MG63 (cell line): Measurements from ENCODE around the gene ADIPOR1. TPM values are rescaled to one million over a fixed set of nuclear protein-coding genes. Genes with fewer than 3 reads are reported as not detected.

ENCODE experiments used
- DNase-seq: peaks from one replicate; pipeline ENCODE4 v3.0.0-alpha.2; 2020
- H3K27me3 ChIP-seq: fragments of 250-450 bp; sonication (Bioruptor Pico); 2 replicates; pipeline ENCODE4 v1.5.1; 2020; ENCODE audit warnings: mild to moderate bottlenecking, moderate library complexity
- H3K36me3 ChIP-seq: fragments of 250-450 bp; sonication (Bioruptor Pico); 2 replicates; pipeline ENCODE4 v1.5.1; 2020; ENCODE audit warnings: mild to moderate bottlenecking, moderate library complexity
- H3K4me3 ChIP-seq: fragments of 250-450 bp; sonication (Bioruptor Pico); 2 replicates; pipeline ENCODE4 v1.5.1; 2020; ENCODE audit warnings: mild to moderate bottlenecking, moderate library complexity
- H3K9me3 ChIP-seq: fragments of 250-450 bp; sonication (Bioruptor Pico); 2 replicates; pipeline ENCODE4 v1.5.1; 2020; ENCODE audit warnings: mild to moderate bottlenecking, moderate library complexity
- total RNA-seq: library from RNA; depleted of rRNA; stranded (reverse); fragments of >200 nt; shearing (Covaris generic); gene quantifications from 2 replicates; pipeline ENCODE4 v1.2.3, GENCODE V29; 2014; ENCODE audit warnings: low replicate concordance

Gene ADIPOR1
- total RNA-seq, 1 experiment from 2014 or later = 105 TPM

GRCh38 chr1:202982715-202983430 is 24.8 kb upstream of the ADIPOR1 start:
- H3K27me3 ChIP-seq = peaks cover 13% of the 10 kb centered on the region
- DNase-seq = no peak
- H3K36me3 ChIP-seq = no peaks in the 10 kb centered on the region

GRCh38 chr1:202981939-202982338 is 23.8 kb upstream of the ADIPOR1 start:
- DNase-seq = no peak
- no peaks in the 10 kb centered on the region for H3K36me3 ChIP-seq
- peaks cover 17% of the 10 kb centered on the region for H3K27me3 ChIP-seq
- no peaks in the 10 kb centered on the region for H3K9me3 ChIP-seq
- no peak overlapping the region for H3K4me3 ChIP-seq

More at GRCh38 chr1:202982715-202983430, 24.8 kb upstream of the ADIPOR1 start:
- no peak overlapping the region for H3K4me3 ChIP-seq
- no peaks in the 10 kb centered on the region for H3K9me3 ChIP-seq

GRCh38 chr1:202979459-202979858 is 21.3 kb upstream of the ADIPOR1 start:
- no peaks in the 10 kb centered on the region for H3K36me3 ChIP-seq
- no peak for DNase-seq
- H3K27me3 ChIP-seq = peaks cover 32% of the 10 kb centered on the region
- H3K4me3 ChIP-seq = no peak overlapping the region
- H3K9me3 ChIP-seq = no peaks in the 10 kb centered on the region

- H3K9me3 ChIP-seq = no peaks in the 10 kb centered on the region
- H3K27me3 ChIP-seq = peaks cover 42% of the 10 kb centered on the region
- no peak overlapping the region for H3K4me3 ChIP-seq
- no peaks in the 10 kb centered on the region for H3K36me3 ChIP-seq
- DNase-seq = no peak
Observed at GRCh38 chr1:202976633-202977032, 18.5 kb upstream of the ADIPOR1 start.

GRCh38 chr1:202974856-202975255 is 16.7 kb upstream of the ADIPOR1 start:
- no peaks in the 10 kb centered on the region for H3K36me3 ChIP-seq
- H3K9me3 ChIP-seq = no peaks in the 10 kb centered on the region
- H3K27me3 ChIP-seq = peaks cover 40% of the 10 kb centered on the region
- H3K4me3 ChIP-seq = no peak overlapping the region
- no peak for DNase-seq

GRCh38 chr1:202972046-202972445 is 13.9 kb upstream of the ADIPOR1 start:
- peaks cover 25% of the 10 kb centered on the region for H3K27me3 ChIP-seq
- no peak for DNase-seq
- H3K9me3 ChIP-seq = no peaks in the 10 kb centered on the region
- no peaks in the 10 kb centered on the region for H3K36me3 ChIP-seq
- no peak overlapping the region for H3K4me3 ChIP-seq

- Histone ChIP-seq H3K9me3 (no peaks in the 10 kb centered on the region), H3K27me3 (peaks cover 8% of the 10 kb centered on the region), H3K36me3 (no peaks in the 10 kb centered on the region; the same call in 1 of the 2 replicates), H3K4me3 (no peak overlapping the region)
- peak; percentile 39 for DNase-seq
Observed at GRCh38 chr1:202968895-202969295, 10.8 kb upstream of the ADIPOR1 start.

GRCh38 chr1:202968351-202968750 is 10.2 kb upstream of the ADIPOR1 start:
- no peaks in the 10 kb centered on the region; the same call in none of the 2 replicates for H3K36me3 ChIP-seq
- DNase-seq = no peak
- peak overlapping the region; percentile 88 for H3K4me3 ChIP-seq
- no peaks in the 10 kb centered on the region for H3K9me3 ChIP-seq
- H3K27me3 ChIP-seq = peaks cover 4% of the 10 kb centered on the region

GRCh38 chr1:202967684-202968281 is 9.7 kb upstream of the ADIPOR1 start:
- Histone ChIP-seq H3K9me3 (no peaks in the 10 kb centered on the region), H3K4me3 (peak overlapping the region; percentile 88), H3K27me3 (peaks cover 4% of the 10 kb centered on the region), H3K36me3 (no peaks in the 10 kb centered on the region; the same call in none of the 2 replicates)
- no peak for DNase-seq

- Histone ChIP-seq H3K36me3 (no peaks in the 10 kb centered on the region; the same call in none of the 2 replicates), H3K27me3 (no peaks in the 10 kb centered on the region)
Observed at GRCh38 chr1:202966006-202966898, 8.1 kb upstream of the ADIPOR1 start.

GRCh38 chr1:202965422-202965821 is 7.3 kb upstream of the ADIPOR1 start:
- Histone ChIP-seq H3K4me3 (no peak overlapping the region), H3K9me3 (no peaks in the 10 kb centered on the region), H3K27me3 (no peaks in the 10 kb centered on the region), H3K36me3 (no peaks in the 10 kb centered on the region; the same call in none of the 2 replicates)
- no peak for DNase-seq

More at GRCh38 chr1:202966006-202966898, 8.1 kb upstream of the ADIPOR1 start:
- no peaks in the 10 kb centered on the region for H3K9me3 ChIP-seq
- peak overlapping the region; percentile 88 for H3K4me3 ChIP-seq
- no peak for DNase-seq

- H3K4me3 ChIP-seq = no peak overlapping the region
- DNase-seq = peak; percentile 49
- H3K36me3 ChIP-seq = no peaks in the 10 kb centered on the region; the same call in none of the 2 replicates
- no peaks in the 10 kb centered on the region for H3K27me3 ChIP-seq
- H3K9me3 ChIP-seq = no peaks in the 10 kb centered on the region
Observed at GRCh38 chr1:202964791-202965410, 6.8 kb upstream of the ADIPOR1 start.

- DNase-seq = no peak
Observed at GRCh38 chr1:202961220-202961880, 3.2 kb upstream of the ADIPOR1 start.

GRCh38 chr1:202959276-202959620 is 1.1 kb upstream of the ADIPOR1 start:
- H3K36me3 ChIP-seq = peaks cover 13% of the 10 kb centered on the region
- no peak for DNase-seq
- H3K27me3 ChIP-seq = no peaks in the 10 kb centered on the region
- H3K9me3 ChIP-seq = no peaks in the 10 kb centered on the region
- H3K4me3 ChIP-seq = no peak overlapping the region

More at GRCh38 chr1:202961220-202961880, 3.2 kb upstream of the ADIPOR1 start:
- Histone ChIP-seq H3K9me3 (no peaks in the 10 kb centered on the region), H3K4me3 (no peak overlapping the region), H3K27me3 (no peaks in the 10 kb centered on the region), H3K36me3 (peaks cover 3% of the 10 kb centered on the region)

GRCh38 chr1:202958544-202959275 is 598 bp upstream of the ADIPOR1 start:
- Histone ChIP-seq H3K4me3 (peak overlapping the region; percentile 98), H3K36me3 (peaks cover 13% of the 10 kb centered on the region), H3K9me3 (no peaks in the 10 kb centered on the region), H3K27me3 (no peaks in the 10 kb centered on the region)
- no peak for DNase-seq
